BJ (cell line): ENCODE measurements around the gene FPR3. TPM values are rescaled to one million over a fixed set of nuclear protein-coding genes. Genes with fewer than 3 reads are reported as not detected.

ENCODE experiments used
- CTCF ChIA-PET: fragments of 350-600 bp; formaldehyde crosslinking; extraction: SDS; loops from one replicate; lab custom pipeline; 2021; ENCODE audit warnings: antibody characterized with exemption, inconsistent platforms; lab: Yijun Ruan, JAX
- POLR2A ChIA-PET: fragments of 300-600 bp; sonication (Branson Sonifier 250); formaldehyde crosslinking; extraction: SDS; loops from one replicate; lab custom pipeline; 2021; ENCODE audit warnings: antibody characterized with exemption; lab: Charles Lee
- DNase-seq: peaks from one replicate; pipeline ENCODE4 v3.0.0-alpha.2; 2011; ENCODE audit warnings: low read depth
- H3K27me3 ChIP-seq: 2 replicates; pipeline ENCODE4 v1.6.0; 2011; ENCODE audit warnings: low read length; ENCODE audit not compliant: control insufficient read depth, insufficient read depth
- H3K36me3 ChIP-seq: 2 replicates; pipeline ENCODE4 v1.5.1; 2011; ENCODE audit warnings: low read length; ENCODE audit not compliant: control insufficient read depth, insufficient read depth
- H3K4me3 ChIP-seq: 2 replicates; pipeline ENCODE4 v1.5.1; 2011; ENCODE audit warnings: low read depth, mild to moderate bottlenecking, control low read depth, low read length
- polyA plus RNA-seq: library from polyadenylated mRNA; depleted of rRNA; stranded (reverse); fragments of >200 nt; gene quantifications from 2 replicates; pipeline ENCODE4 v1.2.3, GENCODE V29; 2011
- TF ChIP-seq, protein P1 (sequence below): IDR thresholded peaks from 2 replicates; pipeline ENCODE4 v1.5.1; 2011; ENCODE audit warnings: low read depth, mild to moderate bottlenecking, control low read depth, inconsistent platforms, low read length, moderate library complexity; ENCODE audit not compliant: insufficient read depth

The FPR3 gene
- polyA plus RNA-seq, 1 experiment, result not detected

DNA sequence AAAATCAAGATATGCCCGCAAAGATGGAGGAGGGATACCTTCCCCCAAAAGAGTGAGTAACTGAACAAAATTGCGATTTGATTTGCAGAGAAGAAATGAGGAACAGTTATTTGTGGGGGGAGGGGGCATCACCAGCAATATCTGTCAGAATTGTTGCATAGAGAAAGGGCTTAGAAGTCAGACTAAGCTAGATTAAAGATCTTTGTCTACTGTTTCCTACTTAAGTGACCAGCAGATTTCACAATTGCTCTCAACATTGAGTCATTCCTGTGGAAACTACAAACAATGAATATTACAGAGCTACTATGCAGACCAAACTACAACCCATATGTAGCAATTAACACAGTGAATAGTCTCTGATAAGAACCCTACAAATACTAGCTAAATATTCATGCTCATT is 27.4 kb downstream of the FPR3 start:
- Histone ChIP-seq H3K4me3 (no peak overlapping the region), H3K36me3 (no peaks in the 10 kb centered on the region), H3K27me3 (no peaks in the 10 kb centered on the region)
- ChIA-PET CTCF (no interaction called here), POLR2A (no interaction called here)
- TF ChIP-seq, protein P1, sequence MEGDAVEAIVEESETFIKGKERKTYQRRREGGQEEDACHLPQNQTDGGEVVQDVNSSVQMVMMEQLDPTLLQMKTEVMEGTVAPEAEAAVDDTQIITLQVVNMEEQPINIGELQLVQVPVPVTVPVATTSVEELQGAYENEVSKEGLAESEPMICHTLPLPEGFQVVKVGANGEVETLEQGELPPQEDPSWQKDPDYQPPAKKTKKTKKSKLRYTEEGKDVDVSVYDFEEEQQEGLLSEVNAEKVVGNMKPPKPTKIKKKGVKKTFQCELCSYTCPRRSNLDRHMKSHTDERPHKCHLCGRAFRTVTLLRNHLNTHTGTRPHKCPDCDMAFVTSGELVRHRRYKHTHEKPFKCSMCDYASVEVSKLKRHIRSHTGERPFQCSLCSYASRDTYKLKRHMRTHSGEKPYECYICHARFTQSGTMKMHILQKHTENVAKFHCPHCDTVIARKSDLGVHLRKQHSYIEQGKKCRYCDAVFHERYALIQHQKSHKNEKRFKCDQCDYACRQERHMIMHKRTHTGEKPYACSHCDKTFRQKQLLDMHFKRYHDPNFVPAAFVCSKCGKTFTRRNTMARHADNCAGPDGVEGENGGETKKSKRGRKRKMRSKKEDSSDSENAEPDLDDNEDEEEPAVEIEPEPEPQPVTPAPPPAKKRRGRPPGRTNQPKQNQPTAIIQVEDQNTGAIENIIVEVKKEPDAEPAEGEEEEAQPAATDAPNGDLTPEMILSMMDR, result no peak
- no peak for DNase-seq

GRCh38 chr19:51822946-51823345 is 28.0 kb downstream of the FPR3 start:
- TF ChIP-seq, protein P1, result no peak
- no peak overlapping the region for H3K4me3 ChIP-seq
- no peaks in the 10 kb centered on the region for H3K36me3 ChIP-seq
- no peak for DNase-seq
- ChIA-PET POLR2A (no interaction called here), CTCF (no interaction called here)
- no peaks in the 10 kb centered on the region for H3K27me3 ChIP-seq

GRCh38 chr19:51824281-51825005 is 29.5 kb downstream of the FPR3 start:
- Histone ChIP-seq H3K27me3 (no peaks in the 10 kb centered on the region), H3K36me3 (no peaks in the 10 kb centered on the region), H3K4me3 (no peak overlapping the region)
- DNase-seq, result no peak
- POLR2A ChIA-PET, result no interaction called here
- CTCF ChIA-PET, result interaction anchor here (0.8 kb wide), 1 partner anchor 167 kb away, joined by 3 read pairs; no protein-coding TSS in a partner anchor
- TF ChIP-seq, protein P1, result no peak

DNA sequence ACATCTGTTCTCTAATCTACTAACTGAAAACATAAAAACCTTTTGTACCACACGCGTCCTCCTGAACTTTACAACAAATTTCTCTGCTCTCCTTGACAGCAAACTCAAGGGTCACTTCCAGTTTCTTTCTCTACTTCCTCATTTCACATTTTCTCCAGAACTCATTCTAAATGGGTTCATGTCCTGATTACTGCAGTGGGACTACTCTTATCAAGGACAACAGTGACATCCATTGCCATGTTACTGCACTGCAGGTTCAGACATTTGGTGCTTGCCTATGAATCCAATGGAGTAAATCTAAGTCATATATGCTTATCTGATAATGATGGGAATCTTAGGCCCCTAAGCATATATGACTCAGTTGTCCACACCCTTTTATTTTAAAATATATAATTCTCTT is 35.3 kb downstream of the FPR3 start:
- Histone ChIP-seq H3K4me3 (no peak overlapping the region), H3K27me3 (no peaks in the 10 kb centered on the region), H3K36me3 (no peaks in the 10 kb centered on the region)
- TF ChIP-seq, protein P1, result no peak
- POLR2A ChIA-PET, result no interaction called here
- CTCF ChIA-PET, result no interaction called here
- DNase-seq, result no peak

DNA sequence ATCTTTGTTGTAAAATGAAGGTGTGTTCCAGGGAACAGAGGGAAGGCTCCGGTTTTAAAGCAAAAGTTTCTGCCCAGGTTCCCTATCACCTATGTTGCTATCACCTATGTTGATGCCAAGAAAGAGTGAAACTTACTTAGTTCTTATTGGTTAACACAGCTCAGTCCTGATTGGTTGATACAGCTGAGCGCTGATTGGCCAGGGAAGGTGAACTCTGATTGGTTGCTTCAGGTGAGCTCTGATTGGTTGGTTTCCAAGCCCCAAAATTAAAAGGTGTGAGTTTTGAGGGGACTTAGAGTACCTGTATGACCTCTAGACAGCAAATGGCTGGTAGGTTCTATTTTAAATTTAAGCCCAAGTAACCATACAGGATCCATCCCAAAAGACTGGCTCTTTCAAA is 42.2 kb downstream of the FPR3 start:
- TF ChIP-seq, protein P1, result no peak
- ChIA-PET CTCF (no interaction called here), POLR2A (no interaction called here)
- Histone ChIP-seq H3K27me3 (no peaks in the 10 kb centered on the region), H3K36me3 (no peaks in the 10 kb centered on the region), H3K4me3 (no peak overlapping the region)
- no peak for DNase-seq
